ENCODE measurements around the gene TOMM70.

- TF ChIP-seq ZNF572 (CRISPR knock-in tag; IDR thresholded peaks at IDR 0.05): no peak
- no peak for TF ChIP-seq FOXJ3 (CRISPR knock-in tag; IDR thresholded peaks at IDR 0.05; ENCODE audit: borderline replicate concordance)
- TF ChIP-seq HNRNPH1 (optimal IDR thresholded peaks at IDR 0.05; ENCODE audit: low read depth, low read length): no peak
- TF ChIP-seq KLF9 (CRISPR knock-in tag; IDR thresholded peaks at IDR 0.05; ENCODE audit: low read depth): no peak
- TF ChIP-seq HBP1 (CRISPR knock-in tag; IDR thresholded peaks at IDR 0.05; ENCODE audit: low read depth): no peak
- TF ChIP-seq, protein P1, sequence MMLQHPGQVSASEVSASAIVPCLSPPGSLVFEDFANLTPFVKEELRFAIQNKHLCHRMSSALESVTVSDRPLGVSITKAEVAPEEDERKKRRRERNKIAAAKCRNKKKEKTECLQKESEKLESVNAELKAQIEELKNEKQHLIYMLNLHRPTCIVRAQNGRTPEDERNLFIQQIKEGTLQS (CRISPR knock-in tag; IDR thresholded peaks at IDR 0.05): no peak
Measured at GRCh38 chr3:100374521-100374920, 26.4 kb downstream of the TOMM70 start.
